HepG2 (cell line): ENCODE data around the gene OLFM2. TPM values are rescaled to one million over a fixed set of nuclear protein-coding genes. Genes with fewer than 3 reads are reported as not detected.

Experiments used
- ELF4 ChIP-seq: sonication (generic); formaldehyde crosslinking; IDR thresholded peaks from 2 replicates; pipeline ENCODE4 v1.5.0; 2020; ENCODE audit warnings: missing genetic modification reagents, mild to moderate bottlenecking, moderate library complexity, borderline replicate concordance
- FOXK1 ChIP-seq: sonication (generic); formaldehyde crosslinking; IDR thresholded peaks from 2 replicates; pipeline ENCODE4 v1.4.0; 2020; ENCODE audit warnings: low read depth, missing genetic modification reagents, borderline replicate concordance
- FOXP1 ChIP-seq, 2 experiments: fragments of 450-650 bp in 1 of 2; IDR thresholded peaks; 2 replicates each; pipeline ENCODE4 v1.6.1; 2017 to 2018; ENCODE audit warnings: antibody characterized with exemption in 1 of 2
- HNRNPH1 ChIP-seq: fragments of 200-400 bp; formaldehyde crosslinking; optimal IDR thresholded peaks from 2 replicates; pipeline ENCODE3; 2017; ENCODE audit warnings: mild to moderate bottlenecking, low read depth, low read length
- HNRNPK ChIP-seq: fragments of 200-400 bp; formaldehyde crosslinking; IDR thresholded peaks from 2 replicates; pipeline ENCODE4 v1.6.1; 2018; ENCODE audit warnings: low read length, low read depth, moderate library complexity, mild to moderate bottlenecking; ENCODE audit not compliant: poor library complexity, severe bottlenecking
- MIER2 ChIP-seq: IDR thresholded peaks from 2 replicates; pipeline ENCODE4 v1.6.1; 2016; ENCODE audit warnings: missing biosample characterization, missing genetic modification reagents
- MIXL1 ChIP-seq: IDR thresholded peaks from 2 replicates; pipeline ENCODE4 v1.6.1; 2016
- MZF1 ChIP-seq: sonication (generic); formaldehyde crosslinking; IDR thresholded peaks from 2 replicates; pipeline ENCODE4 v1.8.1; 2023; ENCODE audit warnings: mild to moderate bottlenecking, missing genetic modification reagents, borderline replicate concordance
- NFKB2 ChIP-seq: sonication (generic); formaldehyde crosslinking; IDR thresholded peaks from 2 replicates; pipeline ENCODE4 v1.4.0; 2020; ENCODE audit warnings: missing genetic modification reagents, borderline replicate concordance
- NFRKB ChIP-seq: fragments of 450-650 bp; IDR thresholded peaks from 2 replicates; pipeline ENCODE4 v1.6.1; 2017
- RFXAP ChIP-seq: sonication (generic); formaldehyde crosslinking; IDR thresholded peaks from 2 replicates; pipeline ENCODE4 v1.4.0; 2020; ENCODE audit warnings: missing genetic modification reagents, borderline replicate concordance
- ZNF354B ChIP-seq: sonication (generic); formaldehyde crosslinking; IDR thresholded peaks from 2 replicates; pipeline ENCODE4 v1.8.0; 2022; ENCODE audit warnings: mild to moderate bottlenecking, missing genetic modification reagents
- ZNF451 ChIP-seq: sonication (generic); formaldehyde crosslinking; IDR thresholded peaks from 2 replicates; pipeline ENCODE4 v1.5.0; 2020; ENCODE audit warnings: mild to moderate bottlenecking, missing genetic modification reagents
- ZNF496 ChIP-seq: sonication (generic); formaldehyde crosslinking; IDR thresholded peaks from 2 replicates; pipeline ENCODE4 v1.8.1; 2023; ENCODE audit warnings: mild to moderate bottlenecking, moderate library complexity, missing genetic modification reagents; ENCODE audit not compliant: insufficient replicate concordance
- ZNF572 ChIP-seq: sonication (generic); formaldehyde crosslinking; IDR thresholded peaks from 2 replicates; pipeline ENCODE4 v1.5.1; 2020; ENCODE audit warnings: mild to moderate bottlenecking, missing genetic modification reagents
- ZNF772 ChIP-seq: sonication (generic); formaldehyde crosslinking; IDR thresholded peaks from 2 replicates; pipeline ENCODE4 v1.5.0; 2020; ENCODE audit warnings: mild to moderate bottlenecking, missing genetic modification reagents
- ZNF83 ChIP-seq: sonication (generic); formaldehyde crosslinking; IDR thresholded peaks from 2 replicates; pipeline ENCODE4 v1.4.0; 2020; ENCODE audit warnings: missing genetic modification reagents, mild to moderate bottlenecking, borderline replicate concordance
- ZNF879 ChIP-seq: sonication (generic); formaldehyde crosslinking; IDR thresholded peaks from 2 replicates; pipeline ENCODE4 v1.8.1; 2023; ENCODE audit warnings: missing genetic modification reagents
- ZSCAN29 ChIP-seq: sonication (generic); formaldehyde crosslinking; conservative IDR thresholded peaks from 2 replicates; pipeline ENCODE4 v1.4.0; 2020; ENCODE audit warnings: mild to moderate bottlenecking, missing genetic modification reagents
- polyA plus RNA-seq, 8 experiments: library from polyadenylated mRNA; depleted of rRNA in 3 of 8; stranded (reverse) in 7 of 8; unstranded in 1 of 8; fragments of >200 nt; fragmentation: Illumina TruSeq in 4 of 8; extraction: Trizol in 4 of 8; gene quantifications; 2 replicates each; pipeline versions ENCODE4 v1.2.1 to v1.2.3, GENCODE V29; 2011 to 2016; ENCODE audit warnings: low read depth in 4 of 8, missing spikeins in 1 of 8, mixed read lengths in 1 of 8; ENCODE audit not compliant: insufficient read depth in 1 of 8
- total RNA-seq, 5 experiments: library from RNA; depleted of rRNA; stranded (reverse); fragments of >200 nt; fragmentation: Illumina TruSeq; extraction: Trizol; gene quantifications; 2 replicates each; pipeline ENCODE4 v1.2.3, GENCODE V29; 2016; ENCODE audit warnings: low read depth in 1 of 5
- TF ChIP-seq, protein P1 (sequence below): sonication (generic); formaldehyde crosslinking; IDR thresholded peaks from 2 replicates; pipeline ENCODE4 v1.5.0; 2020; ENCODE audit warnings: mild to moderate bottlenecking, missing genetic modification reagents, borderline replicate concordance
- TF ChIP-seq, protein P2 (sequence below): sonication (generic); formaldehyde crosslinking; IDR thresholded peaks from 2 replicates; pipeline ENCODE4 v1.8.0; 2022; ENCODE audit warnings: missing genetic modification reagents, mild to moderate bottlenecking, inconsistent platforms, borderline replicate concordance
- TF ChIP-seq, protein P3 (sequence below): IDR thresholded peaks from 2 replicates; pipeline ENCODE4 v1.6.1; 2016; ENCODE audit warnings: missing compliant biosample characterization, missing genetic modification reagents, borderline replicate concordance
- TF ChIP-seq, protein P4 (sequence below): sonication (generic); formaldehyde crosslinking; IDR thresholded peaks from 2 replicates; pipeline ENCODE4 v1.5.1; 2020; ENCODE audit warnings: mild to moderate bottlenecking, missing genetic modification reagents

Gene OLFM2
- total and polyA plus RNA-seq, 2 of the 13 experiments (the other 11 are each of a cell fraction or from before 2014, with no cell fraction given) = 0.20 to 0.51 TPM

DNA sequence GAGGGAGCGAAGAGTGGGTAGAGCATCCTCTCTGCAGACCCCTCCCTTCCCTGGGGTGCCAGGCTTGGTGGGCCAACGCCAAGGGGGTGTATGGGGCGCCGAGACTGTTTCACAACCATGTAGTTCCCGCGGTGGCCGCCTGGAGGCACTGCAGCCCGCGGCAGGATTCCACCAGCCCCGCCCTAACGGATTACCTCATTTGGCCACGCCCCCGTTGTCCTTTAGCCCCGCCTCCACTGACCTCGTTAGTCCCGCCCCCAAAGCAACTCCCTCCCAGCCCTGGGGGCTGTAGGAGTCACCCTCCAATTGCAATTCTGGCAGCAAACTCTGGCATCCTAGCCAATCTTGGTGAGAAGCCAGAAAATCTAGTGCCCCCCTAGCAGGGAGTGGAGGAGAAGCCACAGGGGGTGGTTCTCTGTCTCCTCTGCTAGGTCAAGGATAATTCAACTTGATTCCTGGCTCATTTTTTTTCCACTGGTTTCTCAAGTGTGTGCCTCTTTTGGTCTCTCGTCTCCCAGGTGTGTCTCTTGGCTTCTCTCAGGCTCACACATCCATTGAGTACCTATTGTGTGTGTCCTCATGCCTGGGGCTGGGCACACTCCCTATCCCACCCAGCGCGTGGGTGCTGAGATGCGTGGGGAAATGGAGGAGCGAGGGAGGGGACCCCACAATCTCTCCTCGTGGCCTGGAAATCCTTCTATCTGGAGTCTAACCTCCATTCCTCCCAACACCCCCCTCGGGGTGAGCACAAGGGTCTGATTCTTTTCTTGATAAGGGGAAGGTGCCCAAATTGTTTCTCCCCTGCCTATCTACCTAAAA, 2.0 kb downstream of the OLFM2 start (continued):
- TF ChIP-seq, protein P1, sequence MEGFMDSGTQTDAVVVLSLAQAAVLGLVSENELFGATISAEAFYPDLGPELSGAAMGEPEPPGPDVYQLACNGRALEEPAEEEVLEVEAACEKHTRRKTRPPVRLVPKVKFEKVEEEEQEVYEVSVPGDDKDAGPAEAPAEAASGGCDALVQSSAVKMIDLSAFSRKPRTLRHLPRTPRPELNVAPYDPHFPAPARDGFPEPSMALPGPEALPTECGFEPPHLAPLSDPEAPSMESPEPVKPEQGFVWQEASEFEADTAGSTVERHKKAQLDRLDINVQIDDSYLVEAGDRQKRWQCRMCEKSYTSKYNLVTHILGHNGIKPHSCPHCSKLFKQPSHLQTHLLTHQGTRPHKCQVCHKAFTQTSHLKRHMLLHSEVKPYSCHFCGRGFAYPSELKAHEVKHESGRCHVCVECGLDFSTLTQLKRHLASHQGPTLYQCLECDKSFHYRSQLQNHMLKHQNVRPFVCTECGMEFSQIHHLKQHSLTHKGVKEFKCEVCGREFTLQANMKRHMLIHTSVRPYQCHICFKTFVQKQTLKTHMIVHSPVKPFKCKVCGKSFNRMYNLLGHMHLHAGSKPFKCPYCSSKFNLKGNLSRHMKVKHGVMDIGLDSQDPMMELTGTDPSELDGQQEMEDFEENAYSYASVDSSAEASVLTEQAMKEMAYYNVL = no peak
- TF ChIP-seq ZNF451 (CRISPR knock-in tag) (no peak), NFRKB (no peak), ZNF572 (CRISPR knock-in tag) (no peak), FOXK1 (CRISPR knock-in tag) (no peak), MIER2 (CRISPR knock-in tag) (no peak), HNRNPH1 (no peak), NFKB2 (no peak), HNRNPK (no peak), ZNF496 (CRISPR knock-in tag) (no peak), ZNF354B (CRISPR knock-in tag) (no peak), ZSCAN29 (CRISPR knock-in tag) (no peak), ELF4 (CRISPR knock-in tag) (no peak), ZNF83 (no peak), MZF1 (CRISPR knock-in tag) (no peak), ZNF772 (CRISPR knock-in tag) (no peak), MIXL1 (CRISPR knock-in tag) (no peak), FOXP1 (IDR thresholded peaks at IDR 0.05) (no peak), FOXP1 (CRISPR knock-in tag; IDR thresholded peaks at IDR 0.05) (no peak), RFXAP (CRISPR knock-in tag) (no peak), ZNF879 (CRISPR knock-in tag) (no peak)
- TF ChIP-seq, protein P2, sequence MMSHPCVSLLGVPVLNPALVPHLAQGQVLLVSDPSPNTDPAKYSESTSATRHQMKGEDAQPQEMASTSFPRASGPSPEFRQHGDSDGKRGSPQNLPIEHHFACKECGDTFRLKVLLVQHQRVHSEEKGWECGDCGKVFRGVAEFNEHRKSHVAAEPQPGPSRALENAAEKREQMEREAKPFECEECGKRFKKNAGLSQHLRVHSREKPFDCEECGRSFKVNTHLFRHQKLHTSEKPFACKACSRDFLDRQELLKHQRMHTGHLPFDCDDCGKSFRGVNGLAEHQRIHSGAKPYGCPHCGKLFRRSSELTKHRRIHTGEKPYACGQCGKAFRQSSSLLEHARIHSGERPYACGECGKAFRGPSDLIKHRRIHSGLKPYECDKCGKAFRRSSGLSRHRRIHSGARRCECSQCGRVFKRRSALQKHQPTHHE (CRISPR knock-in tag) = no peak
- TF ChIP-seq, protein P3, sequence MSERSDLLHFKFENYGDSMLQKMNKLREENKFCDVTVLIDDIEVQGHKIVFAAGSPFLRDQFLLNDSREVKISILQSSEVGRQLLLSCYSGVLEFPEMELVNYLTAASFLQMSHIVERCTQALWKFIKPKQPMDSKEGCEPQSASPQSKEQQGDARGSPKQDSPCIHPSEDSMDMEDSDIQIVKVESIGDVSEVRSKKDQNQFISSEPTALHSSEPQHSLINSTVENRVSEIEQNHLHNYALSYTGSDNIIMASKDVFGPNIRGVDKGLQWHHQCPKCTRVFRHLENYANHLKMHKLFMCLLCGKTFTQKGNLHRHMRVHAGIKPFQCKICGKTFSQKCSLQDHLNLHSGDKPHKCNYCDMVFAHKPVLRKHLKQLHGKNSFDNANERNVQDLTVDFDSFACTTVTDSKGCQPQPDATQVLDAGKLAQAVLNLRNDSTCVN = no peak; the same call in 1 of the 2 replicates
- TF ChIP-seq, protein P4, sequence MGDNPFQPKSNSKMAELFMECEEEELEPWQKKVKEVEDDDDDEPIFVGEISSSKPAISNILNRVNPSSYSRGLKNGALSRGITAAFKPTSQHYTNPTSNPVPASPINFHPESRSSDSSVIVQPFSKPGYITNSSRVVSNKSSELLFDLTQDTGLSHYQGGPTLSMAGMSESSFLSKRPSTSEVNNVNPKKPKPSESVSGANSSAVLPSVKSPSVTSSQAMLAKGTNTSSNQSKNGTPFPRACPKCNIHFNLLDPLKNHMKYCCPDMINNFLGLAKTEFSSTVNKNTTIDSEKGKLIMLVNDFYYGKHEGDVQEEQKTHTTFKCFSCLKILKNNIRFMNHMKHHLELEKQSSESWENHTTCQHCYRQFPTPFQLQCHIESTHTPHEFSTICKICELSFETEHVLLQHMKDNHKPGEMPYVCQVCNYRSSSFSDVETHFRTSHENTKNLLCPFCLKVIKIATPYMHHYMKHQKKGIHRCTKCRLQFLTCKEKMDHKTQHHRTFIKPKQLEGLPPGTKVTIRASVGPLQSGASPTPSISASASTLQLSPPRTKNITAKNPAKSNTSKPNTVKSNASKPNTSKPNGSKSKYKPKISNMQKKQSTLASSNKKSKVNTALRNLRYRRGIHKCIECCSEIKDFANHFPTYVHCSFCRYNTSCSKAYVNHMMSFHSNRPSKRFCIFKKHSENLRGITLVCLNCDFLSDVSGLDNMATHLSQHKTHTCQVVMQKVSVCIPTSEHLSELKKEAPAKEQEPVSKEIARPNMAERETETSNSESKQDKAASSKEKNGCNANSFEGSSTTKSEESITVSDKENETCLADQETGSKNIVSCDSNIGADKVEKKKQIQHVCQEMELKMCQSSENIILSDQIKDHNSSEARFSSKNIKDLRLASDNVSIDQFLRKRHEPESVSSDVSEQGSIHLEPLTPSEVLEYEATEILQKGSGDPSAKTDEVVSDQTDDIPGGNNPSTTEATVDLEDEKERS (CRISPR knock-in tag) = no peak
